Skin of body (tissue), 2 donors: ENCODE results near the gene REPS2. TPM values are rescaled to one million over a fixed set of nuclear protein-coding genes. Genes with fewer than 3 reads are reported as not detected.

Experiments used
- DNase-seq: peaks from one replicate; lab custom pipeline; 2025; lab: John Stamatoyannopoulos, UW
- total RNA-seq: library from RNA; depleted of rRNA; stranded (reverse); fragments of >200 nt; gene quantifications from one replicate; pipeline ENCODE4 v1.2.3, GENCODE V29; 2014

Gene REPS2
- total RNA-seq, 1 donor from 2014 or later, result 6.9 TPM

- no peak for DNase-seq
These were observed 135.1 kb downstream of the REPS2 start for GRCh38 chrX:17081511-17081910.

GRCh38 chrX:17081968-17082367, 135.5 kb downstream of the REPS2 start:
- DNase-seq, result peak; percentile 2

- DNase-seq, result no peak
These were observed 136.4 kb downstream of the REPS2 start for GRCh38 chrX:17082831-17083230.

- DNase-seq, result no peak
These were observed 139.9 kb downstream of the REPS2 start for GRCh38 chrX:17086317-17086716.

- no peak for DNase-seq
These were observed 148.7 kb downstream of the REPS2 start for GRCh38 chrX:17095161-17095560.

GRCh38 chrX:17098516-17099247, 152.2 kb downstream of the REPS2 start:
- DNase-seq, result no peak

GRCh38 chrX:17104433-17104832, 158.0 kb downstream of the REPS2 start:
- no peak for DNase-seq

GRCh38 chrX:17120816-17121215, 174.4 kb downstream of the REPS2 start:
- no peak for DNase-seq

GRCh38 chrX:17154001-17154400, 207.5 kb downstream of the REPS2 start:
- DNase-seq, result no peak

- no peak for DNase-seq
These were observed 214.5 kb downstream of the REPS2 start for GRCh38 chrX:17160975-17161374.

GRCh38 chrX:17161991-17162390, 215.5 kb downstream of the REPS2 start:
- no peak for DNase-seq

GRCh38 chrX:17164079-17164478, 217.6 kb downstream of the REPS2 start:
- no peak for DNase-seq

GRCh38 chrX:17164941-17165340, 218.5 kb downstream of the REPS2 start:
- DNase-seq, result no peak

- no peak for DNase-seq
These were observed 221.5 kb downstream of the REPS2 start for GRCh38 chrX:17167915-17168314.

- DNase-seq, result no peak
These were observed 224.5 kb downstream of the REPS2 start for GRCh38 chrX:17170973-17171372.

- DNase-seq, result peak; percentile 22
These were observed 228.2 kb downstream of the REPS2 start for GRCh38 chrX:17174671-17175070.

GRCh38 chrX:17182317-17182716, 235.9 kb downstream of the REPS2 start:
- DNase-seq, result no peak

- no peak for DNase-seq
These were observed 237.1 kb downstream of the REPS2 start for GRCh38 chrX:17183566-17183965.

GRCh38 chrX:17185431-17185830, 239.0 kb downstream of the REPS2 start:
- no peak for DNase-seq

- no peak for DNase-seq
These were observed 240.8 kb downstream of the REPS2 start for GRCh38 chrX:17187136-17187756.

GRCh38 chrX:17192106-17192505, 245.6 kb downstream of the REPS2 start:
- no peak for DNase-seq
